GM21529 (cell line): ENCODE results near the gene CTSV.
"Not testable (repeated sequence)": the region's sequence is repeated elsewhere in the genome, so short reads cannot be mapped to it uniquely, and the experiment has no call there.

Source experiments
- ATAC-seq: cut with Tn5 transposase; IDR thresholded peaks from one replicate; pipeline ENCODE4 v1.9.1; 2021; ENCODE audit not compliant: unreplicated experiment

CTSV gene

DNA sequence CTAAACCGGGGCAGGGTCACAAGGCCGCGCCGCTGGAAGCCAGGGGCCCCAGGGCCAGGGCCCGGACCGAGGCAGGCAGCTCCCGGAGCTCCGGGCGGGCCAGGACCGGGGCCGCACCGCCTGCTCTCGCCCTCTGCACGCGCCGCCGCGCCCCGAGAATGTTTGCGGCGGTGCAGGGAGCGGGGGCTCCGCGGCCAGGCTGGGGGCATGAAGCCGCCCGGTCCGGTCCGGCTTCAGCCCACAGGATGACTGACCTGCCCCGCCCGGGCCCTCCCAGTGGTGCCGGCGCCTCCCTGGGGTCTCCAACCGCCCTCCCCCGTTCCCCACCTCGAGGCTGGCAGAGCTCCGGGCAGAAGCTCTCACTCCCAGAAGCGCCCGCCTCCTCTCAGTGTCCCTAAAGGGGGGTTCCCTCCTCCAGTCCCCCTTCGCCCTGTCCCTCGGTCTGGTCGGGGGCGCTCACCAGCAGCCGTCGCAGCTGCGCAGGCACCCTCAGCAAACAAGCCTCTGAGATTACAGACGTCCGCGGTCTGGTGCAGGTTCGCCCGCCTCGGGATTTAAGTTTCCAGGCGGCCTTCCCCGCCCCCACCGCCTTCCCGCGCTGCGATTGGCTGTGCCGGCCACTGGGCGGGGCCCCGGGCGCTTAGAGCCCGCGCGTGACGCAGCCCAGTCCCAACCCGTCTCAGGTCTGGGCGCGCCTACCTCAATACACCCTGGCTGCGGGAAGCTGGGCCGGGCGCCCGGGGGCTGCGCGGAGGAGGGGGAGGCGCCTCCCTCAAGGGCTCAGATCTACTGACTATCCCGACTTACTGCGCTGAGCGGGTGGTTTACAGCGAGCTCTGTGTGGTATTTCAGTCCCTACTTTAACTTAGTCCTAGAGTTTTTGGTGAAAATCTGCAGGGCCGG is at the start of gene CTSV:
Gene CTSV, minus strand, starts transcription at position 532 of the 903 bp plus-strand sequence. CDS start 1,099 bp downstream, outside the sequence.
- ATAC-seq = peak; percentile 97

DNA sequence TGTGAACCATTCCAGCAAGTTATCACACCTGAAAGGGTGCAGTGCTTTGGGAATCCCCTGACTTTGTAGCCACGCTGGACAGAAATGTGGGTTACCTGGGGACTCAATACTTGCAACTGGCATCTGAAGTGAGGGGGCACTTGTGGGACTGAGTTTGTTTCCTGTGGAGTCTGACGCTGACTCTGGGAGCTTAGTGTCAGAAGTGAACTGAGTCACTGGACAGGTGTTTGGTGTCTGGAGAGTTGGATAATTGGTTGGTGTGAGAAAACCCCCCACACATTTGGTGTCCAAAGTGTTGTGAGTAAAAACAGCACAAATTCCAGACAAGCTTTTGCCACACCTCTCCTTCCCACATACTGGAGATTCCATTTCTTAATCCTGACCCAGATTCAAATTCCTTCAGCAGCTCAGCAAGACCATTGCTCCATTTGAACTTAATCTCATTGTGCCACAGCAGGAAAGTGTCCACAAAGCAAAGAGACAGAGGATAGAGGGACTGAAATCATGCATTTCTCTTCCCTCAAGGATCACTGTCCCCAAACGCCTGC is 48.8 kb upstream of the CTSV start:
- not testable (repeated sequence) for ATAC-seq

DNA sequence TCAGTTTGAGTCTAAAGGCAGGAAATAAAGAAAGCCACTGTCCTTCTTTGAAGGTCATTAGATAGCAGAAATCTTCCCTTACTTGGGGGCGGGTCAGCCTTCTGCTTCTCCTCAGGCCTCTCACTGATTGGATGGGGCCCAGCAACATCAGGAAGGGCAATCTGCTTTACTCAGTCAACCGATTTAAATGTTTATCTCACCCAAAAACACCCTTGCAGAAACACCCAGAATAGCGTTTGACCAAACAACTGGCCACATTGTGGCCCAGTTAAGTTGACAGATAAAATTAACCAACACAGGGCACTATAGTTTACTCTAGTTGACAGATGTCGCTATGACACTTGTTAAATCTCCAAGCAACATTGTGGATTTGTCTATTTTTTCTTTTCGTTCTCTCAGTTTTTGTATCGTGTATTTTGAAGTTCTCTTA is 45.6 kb upstream of the CTSV start:
- not testable (repeated sequence) for ATAC-seq

DNA sequence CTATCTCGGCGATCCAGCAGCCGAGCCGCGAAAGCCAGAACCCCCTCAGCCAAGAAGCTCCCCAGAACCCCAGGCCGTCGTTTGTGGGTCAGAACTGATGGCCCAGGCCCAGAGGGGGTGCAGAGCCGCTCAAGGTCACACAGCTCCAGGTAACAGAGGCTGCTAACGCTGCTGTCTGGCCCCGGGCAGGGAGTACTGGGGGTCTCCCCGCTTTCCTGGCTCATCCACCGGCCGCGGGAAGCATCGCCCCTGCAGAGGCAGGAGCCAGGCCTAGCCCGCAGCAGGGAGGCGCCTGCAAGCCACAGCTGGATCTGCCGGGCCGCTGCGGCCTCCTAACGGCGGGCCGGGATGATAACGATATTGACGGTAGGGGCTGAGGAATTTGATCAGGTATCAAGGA is 39.4 kb upstream of the CTSV start:
- ATAC-seq = no peak

DNA sequence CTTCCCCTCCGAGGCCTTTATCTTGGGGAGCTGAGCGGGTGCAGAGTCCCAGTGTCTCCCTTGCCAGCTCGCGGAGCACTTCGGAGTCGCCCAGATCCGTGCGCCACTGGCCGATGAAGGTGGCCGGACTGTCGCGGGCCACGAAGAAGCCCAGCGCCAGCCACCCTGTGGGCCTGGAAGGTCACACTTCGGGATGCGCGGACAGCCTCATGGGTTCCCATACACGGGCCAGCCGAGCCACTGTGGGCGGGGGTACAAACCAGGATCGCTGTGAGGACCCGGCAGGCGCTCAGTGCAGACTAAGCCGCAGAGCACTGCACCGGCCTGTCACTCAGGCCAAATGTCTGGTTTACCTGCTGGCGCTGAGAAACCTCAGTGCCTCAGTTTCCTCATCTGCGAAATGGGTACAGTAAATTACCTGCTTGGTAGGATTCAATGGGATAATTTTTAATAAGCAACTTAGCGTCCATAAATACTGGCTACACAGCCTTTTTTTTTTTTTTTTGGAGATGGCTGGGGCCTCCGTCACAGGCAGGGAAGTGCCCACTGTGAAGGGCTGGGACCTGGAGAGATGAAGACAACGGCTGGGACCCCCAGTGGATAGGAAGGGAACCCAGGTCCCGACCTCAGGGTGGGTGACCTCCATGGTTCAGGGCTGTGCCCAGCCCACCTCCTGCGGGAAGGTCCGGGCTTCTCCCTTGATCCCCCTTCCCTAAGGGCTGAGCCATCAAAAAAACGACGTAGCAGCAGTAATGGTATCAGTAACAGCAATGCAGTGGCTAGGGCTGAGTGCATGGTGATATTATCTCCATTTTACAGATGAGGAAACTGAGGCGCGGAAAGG is 38.7 kb upstream of the CTSV start:
- no peak for ATAC-seq

DNA sequence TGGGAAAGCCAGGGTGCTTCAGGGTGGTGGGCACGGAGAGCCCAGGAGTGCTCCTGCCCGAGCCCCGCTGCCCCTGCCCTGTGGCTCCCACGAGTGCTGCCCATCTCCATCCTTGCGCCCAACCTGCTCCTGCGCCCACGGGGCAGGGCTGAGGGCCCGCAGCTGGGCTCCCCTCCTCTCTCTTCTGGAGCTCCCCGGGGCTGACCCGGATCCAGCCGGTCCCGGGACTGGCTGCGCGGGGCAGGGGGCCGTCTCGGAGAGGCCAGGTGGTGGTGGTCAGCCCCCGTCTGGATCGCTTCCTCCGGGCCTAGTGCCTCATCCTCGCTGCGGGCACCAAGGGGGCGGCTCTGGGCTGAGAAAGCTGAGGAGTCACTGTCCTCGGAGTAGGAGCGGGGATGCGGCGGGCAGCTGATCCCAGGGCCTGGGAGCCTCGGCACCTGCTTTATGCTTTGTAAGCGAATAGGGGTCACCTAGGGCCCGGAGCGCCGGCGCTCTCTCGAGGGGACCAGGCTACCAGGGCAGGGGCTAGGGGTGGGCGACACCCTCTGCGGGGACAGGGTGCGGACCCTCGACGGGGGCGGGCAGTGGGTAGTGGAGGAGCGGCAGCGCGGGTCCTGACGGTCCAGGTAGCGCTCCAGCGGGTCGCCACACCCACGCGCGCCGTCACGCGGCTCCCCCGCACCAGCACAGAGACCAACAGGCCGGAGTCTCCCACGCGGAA is 37.9 kb upstream of the CTSV start:
- not testable (repeated sequence) for ATAC-seq

DNA sequence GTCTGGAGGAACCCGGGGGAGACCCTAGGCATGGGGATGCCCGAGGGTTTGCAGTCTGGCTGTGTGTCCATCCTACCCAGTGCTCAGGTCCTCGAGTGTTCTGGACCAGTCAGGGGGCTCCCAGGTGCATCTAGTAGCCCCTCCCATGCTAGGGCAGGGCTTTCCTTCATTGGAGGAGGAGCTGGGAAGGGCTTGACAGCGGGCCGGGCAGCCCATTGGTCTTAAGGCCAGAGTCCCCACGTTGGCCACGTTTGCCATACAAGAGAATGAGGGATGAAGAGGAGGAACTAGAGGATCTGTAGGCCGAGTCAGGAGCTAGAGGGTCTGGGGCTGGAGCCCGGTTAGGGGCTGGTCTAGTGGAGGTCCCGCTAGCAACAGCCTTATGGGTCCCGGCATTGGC is 37.3 kb upstream of the CTSV start:
- ATAC-seq = no peak

DNA sequence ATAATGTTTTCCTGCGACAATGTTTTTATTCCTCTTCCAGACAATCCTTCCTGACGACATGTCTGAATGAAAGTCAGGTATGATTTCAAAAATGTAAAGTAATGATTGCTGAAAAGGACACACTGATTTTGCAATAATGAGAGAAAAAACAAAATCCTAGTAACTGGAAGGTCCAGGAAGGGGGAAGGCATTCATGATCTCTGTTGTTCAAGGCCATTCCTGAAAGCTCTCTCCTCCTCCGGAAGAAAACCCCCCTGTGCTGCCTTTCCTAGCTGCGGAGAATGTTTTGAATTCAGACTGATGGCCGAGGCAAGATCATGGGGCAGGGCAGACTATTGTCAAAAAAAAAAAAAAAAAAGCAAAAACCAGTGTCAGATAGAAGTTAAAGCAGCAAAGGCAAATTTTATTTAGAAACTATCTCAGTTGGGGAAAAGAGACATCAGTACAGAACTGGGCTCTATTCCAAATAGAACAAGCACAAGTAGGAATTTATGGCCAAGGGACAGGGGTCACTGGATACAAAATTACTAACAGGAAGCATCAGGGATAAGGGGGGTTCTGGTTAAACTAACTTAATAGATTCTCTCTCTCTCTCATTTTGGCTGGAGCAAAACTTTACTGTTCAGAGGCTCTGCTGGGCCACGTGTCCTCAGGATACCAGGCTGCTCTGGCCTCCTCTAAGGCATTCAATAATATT is 36.5 kb upstream of the CTSV start:
- no peak for ATAC-seq

DNA sequence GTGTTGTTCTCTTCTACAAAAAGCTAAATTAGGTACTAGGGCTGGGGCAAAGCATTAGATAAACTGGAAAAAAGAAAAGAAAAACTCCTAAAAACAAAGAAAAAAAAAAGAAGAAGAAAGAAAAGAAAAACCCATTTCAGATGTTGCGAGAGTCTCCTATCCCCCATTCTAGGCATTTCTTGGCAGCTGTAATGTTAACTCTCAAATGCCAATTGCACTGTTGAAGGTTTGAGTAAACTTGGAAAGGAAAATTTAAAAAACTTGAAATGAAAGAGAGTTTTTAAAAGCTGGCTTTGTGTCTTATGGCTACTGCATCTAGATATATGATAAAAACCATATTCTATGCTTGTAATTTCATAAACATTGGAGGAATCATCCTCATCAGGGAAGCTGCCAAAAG is 34.6 kb upstream of the CTSV start:
- no peak for ATAC-seq

DNA sequence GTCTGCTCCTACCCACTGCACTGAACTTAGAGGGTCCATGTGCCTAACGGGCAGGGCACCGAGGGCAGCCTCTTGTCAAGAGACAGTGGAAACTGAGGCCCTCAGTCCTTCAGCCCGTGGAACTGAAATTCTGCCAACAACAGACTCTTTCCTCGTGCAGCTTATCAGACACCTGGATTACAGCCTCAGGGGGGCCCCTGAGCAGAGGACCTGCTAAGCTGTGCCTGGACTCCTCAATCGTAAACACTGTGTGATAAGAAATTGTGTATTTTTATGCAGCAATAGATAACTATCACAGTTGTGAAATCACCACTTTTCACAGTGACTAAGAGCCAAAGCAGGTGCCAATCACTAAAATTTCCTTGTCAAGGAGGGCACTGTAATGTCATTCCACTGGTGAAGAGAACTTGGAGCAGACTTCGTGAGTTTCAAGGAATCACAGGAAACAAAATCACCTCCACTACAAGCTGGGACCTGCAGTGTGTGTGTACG is 33.4 kb upstream of the CTSV start:
- no peak for ATAC-seq

DNA sequence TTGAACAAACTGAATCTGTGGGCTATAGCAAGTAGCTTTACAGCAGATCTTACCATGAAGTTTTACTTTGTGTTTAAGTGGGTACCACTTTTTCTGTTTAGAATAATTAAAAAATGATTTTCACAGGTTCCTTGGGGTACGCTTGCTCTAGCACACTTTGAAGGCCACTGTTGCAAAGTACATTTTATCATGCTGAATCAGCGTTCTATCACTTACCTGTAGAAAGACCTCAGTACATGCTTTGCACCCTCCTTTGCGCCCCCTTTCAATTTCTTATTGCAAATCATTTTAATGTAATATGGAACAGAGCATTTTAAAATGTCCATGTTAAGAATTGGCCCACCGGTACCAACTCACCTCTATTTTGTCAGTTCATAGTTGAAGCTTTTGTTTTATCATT is 31.4 kb upstream of the CTSV start:
- ATAC-seq = not testable (repeated sequence)

DNA sequence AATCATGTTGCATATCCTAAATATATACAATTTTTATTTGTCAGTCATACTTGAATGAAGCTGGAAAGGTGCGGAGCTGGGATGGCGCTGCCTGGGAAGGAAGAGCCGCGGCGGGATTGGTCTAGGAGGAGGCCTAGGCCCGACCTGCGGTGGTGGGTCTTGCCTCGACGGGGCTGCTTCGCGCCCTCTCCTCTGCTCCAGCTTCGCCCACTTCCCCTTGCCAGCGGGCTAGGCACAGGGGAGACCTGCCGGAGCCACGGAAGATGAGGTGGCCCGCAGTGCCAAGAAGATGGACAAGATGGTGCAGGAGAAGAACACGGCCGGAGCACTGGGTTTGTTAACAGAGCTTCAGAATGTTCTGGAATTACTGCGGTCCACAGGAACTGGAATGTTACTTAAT is 28.5 kb upstream of the CTSV start:
- no peak for ATAC-seq

DNA sequence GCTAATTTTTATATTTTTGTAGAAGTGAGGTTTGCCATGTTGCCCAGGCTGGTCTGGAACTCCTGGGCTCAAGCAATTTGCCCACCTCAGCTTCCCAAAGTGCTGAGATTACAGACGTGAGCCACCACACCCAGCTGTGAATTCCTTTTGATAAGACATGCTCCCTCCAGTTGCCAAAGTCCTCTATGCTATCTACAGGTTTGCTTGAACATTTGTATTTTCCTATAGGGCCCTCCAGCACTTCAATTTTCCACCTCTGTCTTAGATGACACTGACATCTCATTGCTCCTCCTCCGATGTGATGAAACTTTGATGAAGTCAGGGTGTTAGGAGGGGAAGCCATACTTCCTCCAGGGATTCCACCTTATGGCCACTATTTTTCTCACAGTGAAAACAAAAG is 25.2 kb upstream of the CTSV start:
- no peak for ATAC-seq

DNA sequence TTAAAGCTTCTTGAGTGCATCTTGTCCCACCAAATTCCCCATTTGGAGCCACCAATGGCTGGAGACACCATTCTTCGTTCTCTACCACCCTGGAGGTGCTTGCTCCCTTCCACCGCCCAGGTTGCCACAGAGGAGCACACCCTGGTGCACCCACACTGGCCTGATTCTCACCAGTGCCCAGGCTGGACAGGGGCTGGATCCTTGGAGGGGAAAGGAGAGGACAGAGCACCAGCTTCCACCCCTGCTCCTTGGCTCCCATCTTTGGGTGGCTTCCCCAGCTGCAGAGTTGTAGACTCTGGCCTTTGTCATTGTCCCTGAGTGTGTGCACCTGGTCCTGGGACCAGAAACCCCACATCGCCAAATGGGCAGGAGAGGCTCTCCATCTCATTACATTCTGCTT is 21.9 kb upstream of the CTSV start:
- ATAC-seq = no peak

DNA sequence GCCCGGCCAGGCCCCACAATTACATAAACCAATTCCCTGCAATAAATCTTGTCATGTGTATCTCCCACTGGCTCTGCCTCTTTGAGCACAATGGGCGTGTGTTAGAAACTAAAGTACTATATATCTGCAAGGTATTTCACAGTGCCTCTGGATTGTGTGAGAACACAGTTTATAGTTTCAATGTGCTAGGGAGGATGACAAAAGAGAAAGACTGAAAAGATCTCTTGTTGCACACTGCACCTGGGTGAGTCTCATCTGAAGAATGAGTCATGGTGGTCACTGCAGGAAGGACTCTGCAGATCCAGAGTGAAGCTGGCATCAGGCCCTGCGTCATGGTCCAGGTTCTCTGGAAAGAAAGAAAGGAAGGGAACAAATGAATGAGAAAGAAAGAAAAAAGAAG is 20.7 kb upstream of the CTSV start:
- ATAC-seq = no peak

DNA sequence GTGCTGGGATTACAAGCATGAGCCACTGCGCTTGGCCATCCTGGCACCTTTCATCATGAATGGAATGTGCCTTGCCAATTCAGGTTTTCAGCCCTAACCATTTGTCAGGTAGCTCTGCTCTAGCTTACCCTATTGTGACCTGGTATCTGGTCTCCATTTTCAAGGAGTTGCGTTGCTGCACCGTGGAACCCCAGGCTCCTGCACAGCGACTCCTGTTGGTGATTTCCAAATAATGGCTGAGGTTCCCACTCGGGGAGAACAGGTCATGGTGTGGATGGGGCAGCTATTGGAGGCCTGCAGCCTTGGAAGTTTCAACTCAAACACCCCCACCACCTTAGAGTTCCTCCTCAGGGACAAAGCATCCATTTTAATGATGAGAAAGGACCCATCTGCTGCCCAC is 18.7 kb upstream of the CTSV start:
- no peak for ATAC-seq

DNA sequence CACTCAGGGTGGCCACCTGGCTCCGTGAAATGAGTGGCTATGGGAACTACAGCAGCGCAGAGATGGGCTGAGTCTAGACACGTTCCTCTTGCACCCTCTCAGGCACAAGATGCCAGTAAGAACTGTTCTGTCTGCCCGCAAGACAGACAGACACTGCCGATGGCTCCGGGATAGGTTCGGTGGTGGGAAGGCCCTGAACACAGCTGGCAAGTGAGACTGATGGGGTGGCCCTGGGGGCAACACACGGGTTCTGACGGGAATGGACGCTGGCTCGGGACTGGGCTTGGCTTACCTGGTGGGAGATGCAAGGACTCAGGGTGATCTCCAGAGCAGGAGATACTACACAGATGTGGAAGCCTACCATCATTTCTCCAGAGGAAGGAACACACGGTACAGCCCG is 16.9 kb upstream of the CTSV start:
- ATAC-seq = not testable (repeated sequence)

DNA sequence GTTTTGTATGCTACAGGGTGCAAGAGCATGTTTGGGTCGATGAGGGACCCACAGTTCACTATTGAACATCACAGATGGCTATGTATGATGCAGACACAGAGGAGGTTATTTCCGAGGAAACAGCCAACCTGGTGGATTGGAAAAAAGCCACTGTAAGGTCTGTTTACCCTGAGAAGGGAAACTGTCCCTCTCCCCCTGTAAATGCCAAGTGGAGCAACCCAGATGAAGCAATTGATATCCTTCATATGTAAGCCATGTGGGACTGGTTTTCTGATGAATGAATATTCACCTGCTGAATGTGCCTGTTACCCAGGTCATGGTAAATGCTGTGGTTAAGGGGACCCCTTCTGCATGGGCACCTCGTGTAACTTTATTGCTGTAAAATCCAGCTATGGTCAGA is 14.8 kb upstream of the CTSV start:
- no peak for ATAC-seq

DNA sequence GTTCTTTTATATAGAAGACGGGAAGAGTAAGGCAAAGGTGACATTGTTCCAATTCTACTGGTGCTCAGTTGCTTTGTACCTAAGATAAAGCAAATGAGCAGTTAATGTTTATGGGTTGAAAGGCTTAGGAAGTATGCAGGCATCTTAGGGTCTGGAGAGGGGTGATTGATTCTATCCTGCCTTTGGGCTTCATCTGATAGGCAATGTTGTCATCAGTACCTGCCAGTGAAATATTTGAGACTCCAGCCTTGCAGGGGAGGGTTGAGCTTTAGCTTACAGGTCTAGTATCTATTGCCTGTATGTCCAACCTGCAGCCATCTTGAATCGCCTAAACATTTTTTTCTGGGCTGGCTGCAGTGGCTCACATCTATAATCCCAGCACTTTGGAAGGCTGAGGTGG is 13.8 kb upstream of the CTSV start:
- no peak for ATAC-seq

DNA sequence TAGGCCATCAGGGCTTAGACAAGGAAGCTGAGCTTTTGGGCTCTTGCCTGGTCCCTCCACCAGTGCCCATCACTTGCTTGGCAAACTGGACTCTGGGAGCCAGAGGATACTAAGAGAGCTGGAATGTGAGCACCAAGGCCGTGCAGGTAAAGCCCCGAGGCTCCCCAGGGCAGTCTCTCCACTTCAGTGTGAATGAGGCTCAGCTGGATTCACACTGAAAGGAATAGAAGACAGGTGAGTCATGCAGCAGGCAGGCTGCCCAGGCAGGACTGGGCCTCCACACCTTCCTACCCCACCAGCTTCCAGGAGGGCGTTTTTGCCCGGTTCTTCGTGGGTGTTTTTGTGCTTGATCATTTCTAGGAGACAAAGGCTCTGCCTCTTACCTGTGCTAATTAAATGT is 7.3 kb upstream of the CTSV start:
- ATAC-seq = no peak
